Measurements from ENCODE around the gene OTOS. TPM values are rescaled to one million over a fixed set of nuclear protein-coding genes. Genes with fewer than 3 reads are reported as not detected.

The OTOS gene
- total and polyA plus RNA-seq, 2 of the 4 experiments (the other 2 are of a cell fraction), result 0.34 TPM; not detected in 1

DNA sequence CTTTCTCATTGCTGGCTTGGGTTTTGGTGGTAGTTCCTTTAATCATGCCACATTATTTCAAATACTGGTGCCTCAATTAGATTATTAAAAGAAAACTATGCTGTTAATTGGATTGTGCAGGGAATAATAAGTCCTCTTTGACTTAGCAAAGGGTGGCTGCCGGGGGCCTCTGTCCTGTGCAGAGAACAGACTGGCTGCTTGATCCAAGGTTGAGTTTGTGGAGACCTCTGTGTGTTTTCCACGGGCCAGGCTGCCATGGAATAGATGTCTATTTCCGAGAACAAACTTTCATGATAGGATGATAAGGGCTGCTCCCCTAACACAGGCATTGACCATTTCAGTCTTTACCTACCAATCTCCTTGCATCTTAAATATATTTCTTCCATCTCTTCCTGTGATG, 30.4 kb upstream of the OTOS start:
- CTCF ChIA-PET, result interaction anchor here (1.0 to 1.1 kb wide), 3 partner anchors 9 to 73 kb away, joined by 3 read pairs; no protein-coding TSS in a partner anchor
- H2BK15ac ChIP-seq (ENCODE audit: low read depth, low read length), result no peak overlapping the region
- no peak overlapping the region for H2BK20ac ChIP-seq (ENCODE audit: low read depth, low read length)
- no peak overlapping the region for H3K9ac ChIP-seq (ENCODE audit: low read depth, low read length)
- ATAC-seq (ENCODE audit: low read depth) (no peak), DNase-seq (no peak)
- H3K4ac ChIP-seq (ENCODE audit: low read depth, low read length), result no peak overlapping the region
- no peaks in the 10 kb centered on the region for H3K9me1 ChIP-seq (ENCODE audit: insufficient read depth, low read length)
- intact Hi-C loops (cut with micrococcal nuclease) (no loop called here), in situ Hi-C loops (cut with MboI; ENCODE audit: low sequenced_read_pairs) (no loop called here), dilution Hi-C loops (cut with HindIII; ENCODE audit: low sequenced_read_pairs, unreplicated experiment) (no loop called here)
- POLR2A ChIA-PET (ENCODE audit: unreplicated experiment), result no interaction called here
- H2AFZ ChIP-seq (replicated peaks; ENCODE audit: low read length, poor library complexity), result no peak overlapping the region
- 29% methylated on average over 1 of the region's 3 CpGs; no CpG with 5 or more reads in 1 of the 2 experiments for WGBS, 2 experiments (ENCODE audit: extremely low coverage in 2 of 2, insufficient read length in 1 of 2)
- H2BK120ac ChIP-seq (ENCODE audit: low read depth, low read length), result no peak overlapping the region
- peaks cover 3% of the 10 kb centered on the region; the same call in 1 of the 2 replicates for H3K4me1 ChIP-seq (ENCODE audit: control insufficient read depth, insufficient read depth, low read length)
- H3K36me3 ChIP-seq (ENCODE audit: control insufficient read depth, insufficient read depth, low read length), result no peaks in the 10 kb centered on the region
- no peak overlapping the region for H3K23ac ChIP-seq (ENCODE audit: low read depth, low read length)
- H3K79me1 ChIP-seq (ENCODE audit: low read depth in 1 of 2, low read length in 2 of 2), result no peaks in the 10 kb centered on the region
- H2AK5ac ChIP-seq (ENCODE audit: low read depth, low read length), result no peak overlapping the region
- no peak overlapping the region for H3K4me3 ChIP-seq (ENCODE audit: insufficient read depth, low read depth, low read length)
- H3K27me3 ChIP-seq (ENCODE audit: control insufficient read depth, insufficient read depth, low read length), result peaks cover 52% of the 10 kb centered on the region
- H3K4me2 ChIP-seq (ENCODE audit: low read depth, low read length), result no peak overlapping the region
- H3K18ac ChIP-seq (ENCODE audit: low read depth, low read length), result no peak overlapping the region
- H4K91ac ChIP-seq (ENCODE audit: insufficient read depth, low read depth, low read length), result no peak overlapping the region
- no peak overlapping the region for H4K8ac ChIP-seq (ENCODE audit: low read depth in 2 of 2, low read length in 2 of 2)
- no peak overlapping the region for H3K56ac ChIP-seq (ENCODE audit: extremely low read depth, insufficient read depth, low read length)
- no peak overlapping the region for H2AK9ac ChIP-seq (replicated peaks; ENCODE audit: low read depth, low read length, poor library complexity)
- peaks cover 4% of the 10 kb centered on the region; the same call in 1 of the 2 replicates for H3K9me3 ChIP-seq (ENCODE audit: control insufficient read depth, insufficient read depth, low read length)
- H4K5ac ChIP-seq (ENCODE audit: low read depth, low read length), result no peak overlapping the region
- TF ChIP-seq, protein P1, sequence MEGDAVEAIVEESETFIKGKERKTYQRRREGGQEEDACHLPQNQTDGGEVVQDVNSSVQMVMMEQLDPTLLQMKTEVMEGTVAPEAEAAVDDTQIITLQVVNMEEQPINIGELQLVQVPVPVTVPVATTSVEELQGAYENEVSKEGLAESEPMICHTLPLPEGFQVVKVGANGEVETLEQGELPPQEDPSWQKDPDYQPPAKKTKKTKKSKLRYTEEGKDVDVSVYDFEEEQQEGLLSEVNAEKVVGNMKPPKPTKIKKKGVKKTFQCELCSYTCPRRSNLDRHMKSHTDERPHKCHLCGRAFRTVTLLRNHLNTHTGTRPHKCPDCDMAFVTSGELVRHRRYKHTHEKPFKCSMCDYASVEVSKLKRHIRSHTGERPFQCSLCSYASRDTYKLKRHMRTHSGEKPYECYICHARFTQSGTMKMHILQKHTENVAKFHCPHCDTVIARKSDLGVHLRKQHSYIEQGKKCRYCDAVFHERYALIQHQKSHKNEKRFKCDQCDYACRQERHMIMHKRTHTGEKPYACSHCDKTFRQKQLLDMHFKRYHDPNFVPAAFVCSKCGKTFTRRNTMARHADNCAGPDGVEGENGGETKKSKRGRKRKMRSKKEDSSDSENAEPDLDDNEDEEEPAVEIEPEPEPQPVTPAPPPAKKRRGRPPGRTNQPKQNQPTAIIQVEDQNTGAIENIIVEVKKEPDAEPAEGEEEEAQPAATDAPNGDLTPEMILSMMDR (conservative IDR thresholded peaks at IDR 0.05; ENCODE audit: low read depth, low read length), result no peak
- TF ChIP-seq SMC3 (IDR thresholded peaks at IDR 0.05; ENCODE audit: low read depth, low read length), result no peak
- no peak for TF ChIP-seq MAZ (IDR thresholded peaks at IDR 0.05; ENCODE audit: borderline replicate concordance, low read depth, low read length)
- no peak for TF ChIP-seq NFE2L2 (IDR thresholded peaks at IDR 0.05; ENCODE audit: low read depth, low read length)
- no peak for TF ChIP-seq MXI1 (IDR thresholded peaks at IDR 0.05; ENCODE audit: borderline replicate concordance, low read depth, low read length)
- TF ChIP-seq, protein P2, sequence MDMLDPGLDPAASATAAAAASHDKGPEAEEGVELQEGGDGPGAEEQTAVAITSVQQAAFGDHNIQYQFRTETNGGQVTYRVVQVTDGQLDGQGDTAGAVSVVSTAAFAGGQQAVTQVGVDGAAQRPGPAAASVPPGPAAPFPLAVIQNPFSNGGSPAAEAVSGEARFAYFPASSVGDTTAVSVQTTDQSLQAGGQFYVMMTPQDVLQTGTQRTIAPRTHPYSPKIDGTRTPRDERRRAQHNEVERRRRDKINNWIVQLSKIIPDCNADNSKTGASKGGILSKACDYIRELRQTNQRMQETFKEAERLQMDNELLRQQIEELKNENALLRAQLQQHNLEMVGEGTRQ (IDR thresholded peaks at IDR 0.05; ENCODE audit: low read depth, low read length), result no peak
- no peak for TF ChIP-seq CHD1 (IDR thresholded peaks at IDR 0.05; ENCODE audit: low read depth, low read length)
- H3K27ac ChIP-seq (ENCODE audit: insufficient read depth, low read length), result no peak overlapping the region
- H2BK5ac ChIP-seq (ENCODE audit: low read depth, low read length, poor library complexity, severe bottlenecking), result no peak overlapping the region
- no peak overlapping the region for H3K14ac ChIP-seq (replicated peaks; ENCODE audit: low read depth, low read length)
- H4K20me1 ChIP-seq (ENCODE audit: insufficient read depth, low read length), result no peaks in the 10 kb centered on the region
- no TSS peak for BruUV-seq (replicated peaks)

All from IMR-90 (cell line).